ENCODE results near the gene AKAP12.
"Not testable (repeated sequence)": the region's sequence is repeated elsewhere in the genome, so short reads cannot be mapped to it uniquely, and the experiment has no call there.

The AKAP12 gene

GRCh38 chr6:151285122-151285521 is 45.4 kb downstream of the AKAP12 start:
- no peak for DNase-seq

- no peak for DNase-seq
Observed at GRCh38 chr6:151286214-151286613, 46.4 kb downstream of the AKAP12 start.

- DNase-seq, result peak; percentile 53
Observed at GRCh38 chr6:151288712-151289398, 49.1 kb downstream of the AKAP12 start.

GRCh38 chr6:151289399-151290007 is 49.7 kb downstream of the AKAP12 start:
- peak; percentile 71 for DNase-seq

- no peak for DNase-seq
Observed at GRCh38 chr6:151290877-151291721, 51.3 kb downstream of the AKAP12 start.

- no peak for DNase-seq
Observed at GRCh38 chr6:151291722-151292059, 51.9 kb downstream of the AKAP12 start.

- DNase-seq, result no peak
Observed at GRCh38 chr6:151292974-151293687, 53.4 kb downstream of the AKAP12 start.

GRCh38 chr6:151293688-151294016 is 53.9 kb downstream of the AKAP12 start:
- no peak for DNase-seq

GRCh38 chr6:151294561-151295101 is 54.9 kb downstream of the AKAP12 start:
- DNase-seq, result no peak

- DNase-seq, result no peak
Observed at GRCh38 chr6:151297886-151298285, 58.1 kb downstream of the AKAP12 start.

GRCh38 chr6:151299011-151299410 is 59.2 kb downstream of the AKAP12 start:
- no peak for DNase-seq

GRCh38 chr6:151300267-151300991 is 60.7 kb downstream of the AKAP12 start:
- DNase-seq, result no peak

GRCh38 chr6:151301547-151301946 is 61.8 kb downstream of the AKAP12 start:
- no peak for DNase-seq

GRCh38 chr6:151303231-151303630 is 63.5 kb downstream of the AKAP12 start:
- DNase-seq, result no peak

GRCh38 chr6:151306269-151306783 is 66.6 kb downstream of the AKAP12 start:
- DNase-seq, result no peak

- no peak for DNase-seq
Observed at GRCh38 chr6:151307501-151307900, 67.7 kb downstream of the AKAP12 start.

GRCh38 chr6:151309619-151310018 is 69.9 kb downstream of the AKAP12 start:
- DNase-seq, result no peak

GRCh38 chr6:151310279-151310678 is 70.5 kb downstream of the AKAP12 start:
- DNase-seq, result no peak

GRCh38 chr6:151310852-151311767 is 71.3 kb downstream of the AKAP12 start:
- no peak for DNase-seq

- DNase-seq, result no peak
Observed at GRCh38 chr6:151313066-151313491, 73.3 kb downstream of the AKAP12 start.

- DNase-seq, result not testable (repeated sequence)
Observed at GRCh38 chr6:151315661-151316060, 75.9 kb downstream of the AKAP12 start.
